Measurements from ENCODE around the gene ATP6AP1.

- TF ChIP-seq, protein P1, sequence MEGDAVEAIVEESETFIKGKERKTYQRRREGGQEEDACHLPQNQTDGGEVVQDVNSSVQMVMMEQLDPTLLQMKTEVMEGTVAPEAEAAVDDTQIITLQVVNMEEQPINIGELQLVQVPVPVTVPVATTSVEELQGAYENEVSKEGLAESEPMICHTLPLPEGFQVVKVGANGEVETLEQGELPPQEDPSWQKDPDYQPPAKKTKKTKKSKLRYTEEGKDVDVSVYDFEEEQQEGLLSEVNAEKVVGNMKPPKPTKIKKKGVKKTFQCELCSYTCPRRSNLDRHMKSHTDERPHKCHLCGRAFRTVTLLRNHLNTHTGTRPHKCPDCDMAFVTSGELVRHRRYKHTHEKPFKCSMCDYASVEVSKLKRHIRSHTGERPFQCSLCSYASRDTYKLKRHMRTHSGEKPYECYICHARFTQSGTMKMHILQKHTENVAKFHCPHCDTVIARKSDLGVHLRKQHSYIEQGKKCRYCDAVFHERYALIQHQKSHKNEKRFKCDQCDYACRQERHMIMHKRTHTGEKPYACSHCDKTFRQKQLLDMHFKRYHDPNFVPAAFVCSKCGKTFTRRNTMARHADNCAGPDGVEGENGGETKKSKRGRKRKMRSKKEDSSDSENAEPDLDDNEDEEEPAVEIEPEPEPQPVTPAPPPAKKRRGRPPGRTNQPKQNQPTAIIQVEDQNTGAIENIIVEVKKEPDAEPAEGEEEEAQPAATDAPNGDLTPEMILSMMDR (conservative IDR thresholded peaks at IDR 0.05 in 1 of 2, IDR thresholded peaks at IDR 0.05 in 1 of 2; ENCODE audit: low read depth in 1 of 2, low read length in 2 of 2) = no peak
- TF ChIP-seq EZH2 (IDR thresholded peaks at IDR 0.05; ENCODE audit: low read length, missing control alignments) = no peak
Observed at GRCh38 chrX:154401045-154401799, 27.3 kb upstream of the ATP6AP1 start.
